Measurements from ENCODE around the gene ARHGAP45. TPM values are rescaled to one million over a fixed set of nuclear protein-coding genes. Genes with fewer than 3 reads are reported as not detected.
A peak's percentile ranks its signal among the peaks of the same experiment; 100 is the strongest.

ARHGAP45 gene
- polyA plus RNA-seq, 6 donors from 2014 or later, result 181 to 432 (median 210) TPM

GRCh38 chr19:1105008-1105872 is 38.3 kb downstream of the ARHGAP45 start:
- Mint-ChIP-seq H3K27me3 (no peaks in the 10 kb centered on the region), H3K36me3 (no peaks in the 10 kb centered on the region), H3K27ac (peak overlapping the region; percentile 84 to 96 (median 93)), H3K4me1 (peaks cover 9 to 33% (median 20%) of the 10 kb centered on the region in 3 donors), H3K9me3 (no peaks in the 10 kb centered on the region), H3K4me3 (peak overlapping the region; percentile 69 to 91 (median 84))
- ATAC-seq (ENCODE audit: low read depth in 2 of 2) (no peak), DNase-seq (no peak)

- Mint-ChIP-seq H3K27ac (peak overlapping the region; percentile 63 to 89 (median 70)), H3K36me3 (no peaks in the 10 kb centered on the region)
These were observed 39.2 kb downstream of the ARHGAP45 start for GRCh38 chr19:1105873-1106840.

GRCh38 chr19:1106841-1107660 is 40.1 kb downstream of the ARHGAP45 start:
- ATAC-seq (ENCODE audit: low read depth in 2 of 2) (no peak), DNase-seq (no peak)
- no peaks in the 10 kb centered on the region for H3K9me3 Mint-ChIP-seq
- H3K27ac Mint-ChIP-seq, result peak overlapping the region in 5 of 6 donors; percentile 5 to 89 (median 63)
- no peaks in the 10 kb centered on the region for H3K27me3 Mint-ChIP-seq
- H3K36me3 Mint-ChIP-seq, result no peaks in the 10 kb centered on the region
- peaks cover 4 to 21% (median 9%) of the 10 kb centered on the region in 3 donors for H3K4me1 Mint-ChIP-seq
- H3K4me3 Mint-ChIP-seq, result peak overlapping the region in 4 of 8 donors; percentile 9 to 68 (median 38)

More at GRCh38 chr19:1105873-1106840, 39.2 kb downstream of the ARHGAP45 start:
- DNase-seq (no peak), ATAC-seq (ENCODE audit: low read depth in 2 of 2) (no peak)
- no peaks in the 10 kb centered on the region for H3K27me3 Mint-ChIP-seq
- peak overlapping the region; percentile 52 to 85 (median 64) for H3K4me3 Mint-ChIP-seq
- peaks cover 9 to 30% (median 17%) of the 10 kb centered on the region in 3 donors for H3K4me1 Mint-ChIP-seq
- no peaks in the 10 kb centered on the region for H3K9me3 Mint-ChIP-seq

GRCh38 chr19:1107661-1108261 is 40.8 kb downstream of the ARHGAP45 start:
- Mint-ChIP-seq H3K9me3 (no peaks in the 10 kb centered on the region), H3K27me3 (no peaks in the 10 kb centered on the region), H3K36me3 (no peaks in the 10 kb centered on the region), H3K4me3 (no peak overlapping the region), H3K4me1 (peaks cover 4 to 14% (median 8%) of the 10 kb centered on the region in 3 donors), H3K27ac (peak overlapping the region in 2 of 6 donors; percentile 60 to 89)
- DNase-seq, result no peak
- ATAC-seq (ENCODE audit: low read depth in 2 of 2), result no peak

GRCh38 chr19:1108291-1109031 is 41.5 kb downstream of the ARHGAP45 start:
- DNase-seq, result no peak
- ATAC-seq (ENCODE audit: low read depth in 2 of 2), result no peak
- Mint-ChIP-seq H3K4me1 (peaks cover 5 to 7% (median 5%) of the 10 kb centered on the region in 3 donors), H3K4me3 (no peak overlapping the region), H3K27ac (no peak overlapping the region), H3K27me3 (no peaks in the 10 kb centered on the region), H3K9me3 (no peaks in the 10 kb centered on the region), H3K36me3 (no peaks in the 10 kb centered on the region)

- Mint-ChIP-seq H3K36me3 (no peaks in the 10 kb centered on the region), H3K27me3 (no peaks in the 10 kb centered on the region), H3K27ac (no peak overlapping the region), H3K9me3 (no peaks in the 10 kb centered on the region), H3K4me1 (peaks cover 6 to 8% (median 6%) of the 10 kb centered on the region in 3 donors), H3K4me3 (no peak overlapping the region)
- ATAC-seq (ENCODE audit: low read depth in 2 of 2) (no peak), DNase-seq (no peak)
These were observed 42.1 kb downstream of the ARHGAP45 start for GRCh38 chr19:1109032-1109551.

GRCh38 chr19:1109697-1110671 is 43.0 kb downstream of the ARHGAP45 start:
- Mint-ChIP-seq H3K4me3 (no peak overlapping the region), H3K9me3 (no peaks in the 10 kb centered on the region), H3K4me1 (peaks cover 6 to 12% (median 6%) of the 10 kb centered on the region in 3 donors), H3K36me3 (no peaks in the 10 kb centered on the region), H3K27ac (no peak overlapping the region), H3K27me3 (no peaks in the 10 kb centered on the region)
- DNase-seq (no peak), ATAC-seq (ENCODE audit: low read depth in 2 of 2) (no peak)

GRCh38 chr19:1110809-1111640 is 44.1 kb downstream of the ARHGAP45 start:
- DNase-seq (no peak), ATAC-seq (ENCODE audit: low read depth in 2 of 2) (no peak)
- Mint-ChIP-seq H3K27ac (peak overlapping the region in 2 of 6 donors; percentile 41 to 54), H3K4me1 (peaks cover 6 to 8% (median 6%) of the 10 kb centered on the region in 3 donors), H3K27me3 (no peaks in the 10 kb centered on the region), H3K4me3 (no peak overlapping the region), H3K9me3 (no peaks in the 10 kb centered on the region), H3K36me3 (no peaks in the 10 kb centered on the region)

- ATAC-seq (ENCODE audit: low read depth in 2 of 2) (no peak), DNase-seq (no peak)
- no peaks in the 10 kb centered on the region for H3K36me3 Mint-ChIP-seq
- H3K4me1 Mint-ChIP-seq, result peaks cover 6 to 8% (median 6%) of the 10 kb centered on the region in 3 donors
- no peaks in the 10 kb centered on the region for H3K27me3 Mint-ChIP-seq
- no peaks in the 10 kb centered on the region for H3K9me3 Mint-ChIP-seq
- H3K27ac Mint-ChIP-seq, result no peak overlapping the region
- H3K4me3 Mint-ChIP-seq, result no peak overlapping the region
These were observed 44.8 kb downstream of the ARHGAP45 start for GRCh38 chr19:1111641-1112267.
